ENCODE results near the gene VWA2. TPM values are rescaled to one million over a fixed set of nuclear protein-coding genes. Genes with fewer than 3 reads are reported as not detected.

Gene VWA2
- total RNA-seq, 1 experiment from 2014 or later = 0.21 TPM

DNA sequence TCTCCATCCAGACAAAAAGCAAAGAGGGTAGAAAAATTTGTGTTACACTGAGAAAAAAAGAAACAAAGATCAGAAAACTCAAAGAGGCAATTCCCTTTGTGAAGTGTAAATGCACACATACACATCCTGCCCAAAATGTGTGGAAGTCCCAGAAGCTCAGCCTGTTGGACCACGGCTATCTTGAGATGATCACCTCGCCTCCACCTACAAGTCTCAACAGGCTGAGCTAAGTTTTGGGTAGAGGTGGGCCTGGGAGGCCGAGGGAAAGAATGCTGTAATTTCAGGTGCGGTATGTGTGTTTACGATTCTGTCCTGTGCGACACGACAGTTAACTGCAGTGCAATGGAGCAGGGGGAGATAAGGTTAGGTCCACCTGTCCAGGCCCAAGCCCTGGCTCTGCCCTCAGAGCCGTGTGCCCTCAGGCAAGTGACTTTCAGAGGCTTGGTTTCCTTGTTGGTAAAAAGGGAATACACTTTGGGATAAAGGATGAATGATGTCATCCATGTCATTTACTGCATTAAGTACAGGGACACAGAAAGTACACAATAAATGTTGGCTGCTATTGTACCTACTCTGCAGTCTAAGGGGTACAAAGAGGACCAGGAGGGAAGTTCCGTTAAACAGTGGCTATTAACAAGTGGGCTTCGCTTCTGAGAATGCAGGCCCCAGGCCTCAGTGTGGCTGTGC is 97.9 kb downstream of the VWA2 start:
- Histone ChIP-seq H3K4me3 (ENCODE audit: insufficient read depth, low read depth, low read length) (no peak overlapping the region), H3K36me3 (replicated peaks; ENCODE audit: control insufficient read depth, insufficient read depth, low read length) (no peaks in the 10 kb centered on the region), H3K27me3 (ENCODE audit: control insufficient read depth, insufficient read depth, low read length) (no peaks in the 10 kb centered on the region)
- no peak for DNase-seq

DNA sequence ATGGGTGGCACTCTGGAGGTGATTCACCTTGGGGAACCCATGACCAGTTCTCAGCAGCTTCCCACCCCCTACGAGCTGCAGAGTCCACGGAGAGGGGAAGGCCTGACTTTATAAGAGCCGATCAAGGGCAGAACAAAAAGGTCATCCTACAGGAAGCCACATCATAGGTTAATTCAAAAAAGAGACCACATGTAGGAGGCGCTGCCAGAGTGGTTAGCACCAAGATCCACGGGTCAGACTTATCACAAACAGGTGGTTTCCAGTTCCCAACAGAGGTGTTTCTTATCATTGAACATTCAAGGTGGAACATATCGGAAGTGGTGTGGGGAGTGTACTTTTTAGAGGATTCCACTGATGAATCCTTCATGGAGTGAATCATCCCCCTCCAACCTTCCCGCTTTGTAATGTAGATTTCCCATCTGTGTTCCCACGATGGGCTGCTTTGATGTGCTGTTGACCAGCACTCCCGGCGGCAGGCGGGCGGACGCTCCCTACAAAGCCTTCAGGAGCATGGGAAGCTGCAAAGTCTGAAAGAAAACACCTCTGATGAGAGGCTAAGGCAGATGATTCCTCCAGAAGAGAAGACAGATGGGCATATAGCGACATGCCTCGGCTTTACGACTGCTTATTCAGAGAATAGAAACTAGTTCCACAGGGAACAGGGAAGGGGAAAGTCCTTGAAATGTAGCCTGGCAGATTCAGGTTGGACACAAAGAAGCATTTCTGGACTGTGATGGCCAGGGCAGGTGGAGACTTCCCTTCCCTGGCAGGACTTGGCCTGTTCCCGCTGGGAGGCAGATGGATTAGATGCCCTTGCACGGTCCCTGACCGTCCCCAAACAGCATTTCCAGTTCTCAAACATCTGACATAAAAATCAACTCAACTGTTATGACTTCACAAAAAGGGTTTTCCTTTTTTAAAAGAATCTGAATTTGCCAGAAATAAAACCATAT is 98.7 kb downstream of the VWA2 start:
- no peak overlapping the region for H3K4me3 ChIP-seq (ENCODE audit: insufficient read depth, low read depth, low read length)
- H3K36me3 ChIP-seq (replicated peaks; ENCODE audit: control insufficient read depth, insufficient read depth, low read length) = no peaks in the 10 kb centered on the region
- H3K27me3 ChIP-seq (ENCODE audit: control insufficient read depth, insufficient read depth, low read length) = no peaks in the 10 kb centered on the region
- peak; percentile 83 for DNase-seq

DNA sequence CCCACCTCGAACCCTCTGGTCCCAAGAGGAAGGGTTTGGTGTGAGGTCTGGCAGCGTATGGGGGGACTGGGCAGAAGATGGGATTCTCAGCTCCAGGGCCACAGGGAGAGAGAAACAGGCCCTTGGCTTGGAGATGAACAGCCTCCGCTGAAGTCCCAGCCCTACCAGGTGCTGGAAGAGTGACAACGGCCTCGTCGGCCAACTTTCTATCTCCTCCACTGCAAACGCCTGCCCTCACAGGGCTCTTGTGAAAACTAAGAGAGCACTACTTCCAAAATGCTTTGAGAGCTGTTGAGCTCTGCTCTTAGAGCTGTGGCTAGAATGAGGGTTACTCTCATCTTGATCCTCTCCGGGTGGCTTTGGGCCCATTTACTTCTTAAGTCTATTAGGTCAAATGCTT is 101.8 kb downstream of the VWA2 start:
- DNase-seq = no peak

More for the DNA sequence above, 101.8 kb downstream of the VWA2 start:
- Histone ChIP-seq H3K27me3 (ENCODE audit: control insufficient read depth, insufficient read depth, low read length) (no peaks in the 10 kb centered on the region; the same call in 1 of the 2 replicates), H3K4me3 (ENCODE audit: insufficient read depth, low read depth, low read length) (no peak overlapping the region), H3K36me3 (replicated peaks; ENCODE audit: control insufficient read depth, insufficient read depth, low read length) (no peaks in the 10 kb centered on the region)

Other genes with a start within 250 kb of the VWA2 start
- 0.24 TPM in 1 of 2 replicates, not detected in the other for gene ADRB1, start 195.4 kb upstream of the VWA2 start, total RNA-seq (2014; rRNA removed; shearing (Covaris generic))
- gene CCDC186, start 65.1 kb upstream of the VWA2 start, total RNA-seq (2014; rRNA removed; shearing (Covaris generic)) = 5.9 and 15.6 TPM in 2 replicates
- gene TDRD1, start 59.9 kb upstream of the VWA2 start, total RNA-seq (2014; rRNA removed; shearing (Covaris generic)) = 0.14 and 0.26 TPM in 2 replicates
- 2.0 and 2.1 TPM in 2 replicates for gene AFAP1L2, start 165.2 kb downstream of the VWA2 start, total RNA-seq (2014; rRNA removed; shearing (Covaris generic))